Naive thymus-derived CD4-positive, alpha-beta T cell (primary cell): ENCODE results near the gene TMSB15C. TPM values are rescaled to one million over a fixed set of nuclear protein-coding genes. Genes with fewer than 3 reads are reported as not detected.
"Not testable (repeated sequence)": the region's sequence is repeated elsewhere in the genome, so short reads cannot be mapped to it uniquely, and the experiment has no call there.

Source experiments
- ATAC-seq: fragments of 150-1000 bp; cut with Tn5 transposase; 2 replicates; pipeline ENCODE4 v1.10.0; 2021; ENCODE audit warnings: mild to moderate bottlenecking, moderate library complexity
- CTCF ChIA-PET: fragments of 350-600 bp; sonication (Branson Sonifier 250); formaldehyde crosslinking; loops from one replicate; lab custom pipeline; 2021; ENCODE audit warnings: antibody characterized with exemption; lab: Charles Lee
- POLR2A ChIA-PET: fragments of 350-600 bp; sonication (Branson Sonifier 250); formaldehyde crosslinking; loops from one replicate; lab custom pipeline; 2021; ENCODE audit warnings: antibody characterized with exemption, inconsistent platforms; lab: Charles Lee
- DNase-seq, 9 donors: peaks; one replicate each; pipeline versions ENCODE4 v3.0.0 to v3.0.0-alpha.2; 2020 to 2022; ENCODE audit warnings: mixed read lengths in 1 of 9
- H3K27ac ChIP-seq: one replicate; pipeline ENCODE4 v1.7.0; 2013; ENCODE audit warnings: mild to moderate bottlenecking, low read depth, low read length, moderate library complexity
- H3K27me3 ChIP-seq, 2 donors: one replicate each; pipeline ENCODE4 v1.7.0; 2013; ENCODE audit warnings: low read length in 2 of 2, mild to moderate bottlenecking in 2 of 2, moderate library complexity in 2 of 2; ENCODE audit not compliant: control insufficient read depth in 2 of 2, insufficient read depth in 2 of 2
- H3K36me3 ChIP-seq, 3 experiments: 1 replicate in 2 of 3; 2 replicates in 1 of 3; pipeline ENCODE4 v1.7.0; 2013; ENCODE audit warnings: low read length in 3 of 3, mild to moderate bottlenecking in 3 of 3, moderate library complexity in 1 of 3; ENCODE audit not compliant: insufficient read depth in 3 of 3, control insufficient read depth in 2 of 3
- H3K4me1 ChIP-seq, 2 donors: one replicate each; pipeline ENCODE4 v1.7.0; 2013; ENCODE audit warnings: low read length in 2 of 2, mild to moderate bottlenecking in 2 of 2, moderate library complexity in 1 of 2; ENCODE audit not compliant: control insufficient read depth in 2 of 2, insufficient read depth in 2 of 2
- H3K4me3 ChIP-seq: 2 replicates; pipeline ENCODE4 v1.7.0; 2013; ENCODE audit warnings: mild to moderate bottlenecking, low read length
- H3K9me3 ChIP-seq, 3 experiments: 1 replicate in 2 of 3; 2 replicates in 1 of 3; pipeline ENCODE4 v1.7.0; 2013; ENCODE audit warnings: low read length in 3 of 3; ENCODE audit not compliant: control insufficient read depth in 2 of 3
- H3K27ac Mint-ChIP-seq, 9 donors: one replicate each; pipeline ENCODE4 v1.8.0; 2020 to 2022; ENCODE audit warnings: mixed read lengths in 9 of 9, mild to moderate bottlenecking in 8 of 9, moderate library complexity in 5 of 9, inconsistent platforms in 2 of 9
- H3K27me3 Mint-ChIP-seq, 5 donors: one replicate each; pipeline ENCODE4 v1.8.0; 2021 to 2022; ENCODE audit warnings: mixed read lengths in 5 of 5, mild to moderate bottlenecking in 1 of 5
- H3K36me3 Mint-ChIP-seq, 5 donors: one replicate each; pipeline ENCODE4 v1.8.0; 2020 to 2022; ENCODE audit warnings: mixed read lengths in 5 of 5, mild to moderate bottlenecking in 3 of 5, inconsistent platforms in 1 of 5
- H3K4me1 Mint-ChIP-seq, 7 donors: one replicate each; pipeline ENCODE4 v1.8.0; 2020 to 2022; ENCODE audit warnings: mixed read lengths in 7 of 7, mild to moderate bottlenecking in 3 of 7, inconsistent platforms in 1 of 7
- H3K4me3 Mint-ChIP-seq, 10 donors: one replicate each; pipeline ENCODE4 v1.8.0; 2020 to 2022; ENCODE audit warnings: mild to moderate bottlenecking in 10 of 10, mixed read lengths in 10 of 10, moderate library complexity in 6 of 10, inconsistent platforms in 2 of 10
- H3K9me3 Mint-ChIP-seq, 11 donors: one replicate each; pipeline ENCODE4 v1.8.0; 2020 to 2022; ENCODE audit warnings: mixed read lengths in 11 of 11, mild to moderate bottlenecking in 4 of 11, inconsistent platforms in 1 of 11, moderate library complexity in 1 of 11
- intact Hi-C, 2 donors: fragments of 100-400 bp; cut with micrococcal nuclease; formaldehyde crosslinking; loops; one replicate each; pipeline ENCODE4 v1.15.1; 2023
- polyA plus RNA-seq, 2 donors: library from polyadenylated mRNA; unstranded; fragments of 300-500 nt; fragmentation: Illumina TruSeq; gene quantifications; one replicate each; pipeline ENCODE4 v1.2.3, GENCODE V29; 2021
- total RNA-seq, 6 experiments: library from RNA in 5 of 6; stranded (reverse) in 5 of 6; gene quantifications; 1 replicate in 5 of 6; 2 replicates in 1 of 6; pipeline ENCODE4 v1.2.3 and lab custom pipeline; 2021 to 2026

The TMSB15C gene
- total RNA-seq (1 to 10 TPM; 2.5 to 4.6 (median 4.2) TPM), polyA plus RNA-seq (1 to 10 TPM; 1.2 to 1.3 TPM), total RNA-seq (lab: John Stamatoyannopoulos, UW) (not detected)

GRCh38 chrX:104075778-104076445 is at the start of gene TMSB15C:
Gene TMSB15C (minus strand): TSS chrX:104076236.
- H3K27ac ChIP-seq, DNase-seq, H3K4me1 ChIP-seq, H3K4me1 Mint-ChIP-seq, CTCF ChIA-PET, H3K36me3 ChIP-seq, H3K9me3 Mint-ChIP-seq, H3K36me3 Mint-ChIP-seq, H3K27me3 ChIP-seq, H3K27ac Mint-ChIP-seq, H3K9me3 ChIP-seq, H3K27me3 Mint-ChIP-seq, POLR2A ChIA-PET, intact Hi-C loops, H3K4me3 ChIP-seq, H3K4me3 Mint-ChIP-seq: not testable (repeated sequence)
- ATAC-seq = peak; percentile 99

- Histone ChIP-seq H3K27ac (no peak overlapping the region), H3K9me3 (no peaks in the 10 kb centered on the region), H3K4me1 (peaks cover 4 to 10% of the 10 kb centered on the region in 2 donors), H3K27me3 (no peaks in the 10 kb centered on the region), H3K4me3 (no peak overlapping the region), H3K36me3 (no peaks in the 10 kb centered on the region)
- peak overlapping the region; percentile 1 to 73 (median 60) for H3K4me3 Mint-ChIP-seq
- ATAC-seq (peak; percentile 81), DNase-seq (peak in 3 of 9 donors; percentile 30 to 46 (median 37))
- intact Hi-C loops = loop anchor here in 1 of 2 donors (1.0 kb wide), 1 partner anchor 10 kb away; no protein-coding TSS in a partner anchor
- CTCF ChIA-PET = interaction anchor here (0.7 to 1.5 kb wide), 3 partner anchors 10 to 24 kb away, joined by 3 to 5 read pairs (median 3); no protein-coding TSS in a partner anchor
- no peaks in the 10 kb centered on the region for H3K36me3 Mint-ChIP-seq
- H3K27ac Mint-ChIP-seq = peak overlapping the region; percentile 19 to 93 (median 84)
- no peaks in the 10 kb centered on the region for H3K9me3 Mint-ChIP-seq
- H3K4me1 Mint-ChIP-seq = peaks cover 5 to 39% (median 22%) of the 10 kb centered on the region in 7 donors
- POLR2A ChIA-PET = interaction anchor here (0.7 to 1.5 kb wide), 4 partner anchors 9 to 204 kb away, joined by 3 to 9 read pairs (median 6); partner anchors contain the start of gene SLC25A53
- no peaks in the 10 kb centered on the region for H3K27me3 Mint-ChIP-seq
These were observed 46.8 kb upstream of the TMSB15C start for GRCh38 chrX:104122829-104123228.

- ATAC-seq = no peak
- ChIA-PET POLR2A (interaction anchor here (0.7 to 1.5 kb wide), 3 partner anchors 9 to 702 kb away, joined by 3 to 6 read pairs (median 4); partner anchors contain the start of gene SLC25A53), CTCF (interaction anchor here (1.1 kb wide), 1 partner anchor 20 kb away, joined by 5 read pairs; no protein-coding TSS in a partner anchor)
- H3K27me3 Mint-ChIP-seq = peaks cover 0 to under 1% (median 0%) of the 10 kb centered on the region in 5 donors
- Histone ChIP-seq H3K9me3 (no peaks in the 10 kb centered on the region), H3K36me3 (no peaks in the 10 kb centered on the region), H3K4me3 (no peak overlapping the region), H3K27me3 (no peaks in the 10 kb centered on the region), H3K4me1 (peaks cover 7 to 10% of the 10 kb centered on the region in 2 donors), H3K27ac (no peak overlapping the region)
- no peak overlapping the region for H3K4me3 Mint-ChIP-seq
- intact Hi-C loops = no loop called here
- no peak for DNase-seq
- peak overlapping the region in 1 of 9 donors; percentile 31 for H3K27ac Mint-ChIP-seq
- peaks cover 5 to 28% (median 18%) of the 10 kb centered on the region in 7 donors for H3K4me1 Mint-ChIP-seq
- no peaks in the 10 kb centered on the region for H3K36me3 Mint-ChIP-seq
- H3K9me3 Mint-ChIP-seq = peaks cover 0 to 1% (median 0%) of the 10 kb centered on the region in 11 donors
These were observed 42.7 kb upstream of the TMSB15C start for GRCh38 chrX:104118765-104119164.

GRCh38 chrX:104117759-104118158 is 41.7 kb upstream of the TMSB15C start:
- ATAC-seq = no peak
- peaks cover 0 to 7% (median 0%) of the 10 kb centered on the region in 5 donors for H3K27me3 Mint-ChIP-seq
- H3K9me3 Mint-ChIP-seq = peaks cover 0 to 1% (median 0%) of the 10 kb centered on the region in 11 donors
- intact Hi-C loops = no loop called here
- H3K27ac ChIP-seq = no peak overlapping the region
- DNase-seq = no peak
- no peak overlapping the region for H3K4me3 Mint-ChIP-seq
- H3K9me3 ChIP-seq = no peaks in the 10 kb centered on the region
- no peak overlapping the region for H3K4me3 ChIP-seq
- peak overlapping the region in 1 of 9 donors; percentile 31 for H3K27ac Mint-ChIP-seq
- H3K4me1 Mint-ChIP-seq = peaks cover 0 to 23% (median 14%) of the 10 kb centered on the region in 7 donors
- H3K27me3 ChIP-seq = no peaks in the 10 kb centered on the region
- POLR2A ChIA-PET = no interaction called here
- no peaks in the 10 kb centered on the region for H3K36me3 ChIP-seq
- no peaks in the 10 kb centered on the region for H3K36me3 Mint-ChIP-seq
- H3K4me1 ChIP-seq = peaks cover 5% of the 10 kb centered on the region in 2 donors
- CTCF ChIA-PET = no interaction called here

- intact Hi-C loops = loop anchor here (1.0 to 5.0 kb wide), 8 partner anchors 9 to 426 kb away; partner anchors contain the start of gene SLC25A53 (in 2 of the 2)
These were observed 37.4 kb upstream of the TMSB15C start for GRCh38 chrX:104113222-104113965.

More at GRCh38 chrX:104113222-104113965, 37.4 kb upstream of the TMSB15C start:
- peak overlapping the region; percentile 28 to 81 (median 65) for H3K27ac Mint-ChIP-seq
- H3K36me3 ChIP-seq = no peaks in the 10 kb centered on the region
- peaks cover 0 to 1% (median 0%) of the 10 kb centered on the region in 11 donors for H3K9me3 Mint-ChIP-seq
- ChIA-PET POLR2A (interaction anchor here (0.7 to 1.7 kb wide), 4 partner anchors 10 to 282 kb away, joined by 3 to 8 read pairs (median 5); partner anchors contain the start of genes RAB9B and SLC25A53), CTCF (interaction anchor here (0.7 to 2.3 kb wide), 3 partner anchors 9 to 17 kb away, joined by 3 to 18 read pairs (median 5); no protein-coding TSS in a partner anchor)
- peaks cover 0 to 8% (median 0%) of the 10 kb centered on the region in 5 donors for H3K27me3 Mint-ChIP-seq
- ATAC-seq (peak; percentile 71), DNase-seq (peak in 8 of 9 donors; percentile 17 to 43 (median 35))
- peaks cover 0 to 35% (median 27%) of the 10 kb centered on the region in 7 donors for H3K4me1 Mint-ChIP-seq
- H3K9me3 ChIP-seq = no peaks in the 10 kb centered on the region
- no peaks in the 10 kb centered on the region for H3K36me3 Mint-ChIP-seq
- no peaks in the 10 kb centered on the region for H3K27me3 ChIP-seq
- peaks cover 17 to 25% of the 10 kb centered on the region in 2 donors for H3K4me1 ChIP-seq
- H3K4me3 ChIP-seq = peak overlapping the region; percentile 79
- peak overlapping the region; percentile 67 for H3K27ac ChIP-seq
- H3K4me3 Mint-ChIP-seq = peak overlapping the region; percentile 74 to 93 (median 90)
